ENCODE data around the gene ATP10A. TPM values are rescaled to one million over a fixed set of nuclear protein-coding genes. Genes with fewer than 3 reads are reported as not detected.
"Not testable (repeated sequence)": the region's sequence is repeated elsewhere in the genome, so short reads cannot be mapped to it uniquely, and the experiment has no call there.

The ATP10A gene
- total RNA-seq, 2 experiments from 2014 or later: 0.06 TPM; not detected in 1

- intact Hi-C loops (cut with micrococcal nuclease; ENCODE audit: unreplicated experiment): no loop called here
- no peaks in the 10 kb centered on the region for H4K20me1 ChIP-seq (ENCODE audit: insufficient read depth, low read length)
- ChIA-PET CTCF (ENCODE audit: unreplicated experiment) (no interaction called here), POLR2A (no interaction called here)
- peaks cover 10% of the 10 kb centered on the region for H3K4me1 ChIP-seq (ENCODE audit: insufficient read depth, low read length, poor library complexity, severe bottlenecking)
- H3K79me2 ChIP-seq (ENCODE audit: insufficient read depth, low read depth, low read length): no peaks in the 10 kb centered on the region
- TF ChIP-seq CTCF (conservative IDR thresholded peaks at IDR 0.05; ENCODE audit: low read length): no peak
- no peak for TF ChIP-seq EZH2phosphoT487 (IDR thresholded peaks at IDR 0.05; ENCODE audit: borderline replicate concordance, low read depth, low read length)
- no peak overlapping the region for H3K27ac ChIP-seq (ENCODE audit: low read depth, low read length, poor library complexity, severe bottlenecking)
- H3K9me3 ChIP-seq (ENCODE audit: low read length): no peaks in the 10 kb centered on the region
- no peaks in the 10 kb centered on the region for H3K36me3 ChIP-seq (ENCODE audit: insufficient read depth, low read length)
- no peaks in the 10 kb centered on the region for H3K9me2 ChIP-seq (ENCODE audit: insufficient read depth, low read length)
- no TSS peak for BruUV-seq (replicated peaks)
- no peak overlapping the region for H2AFZ ChIP-seq (ENCODE audit: low read length)
- no peak for DNase-seq (ENCODE audit: low spot score)
- no peak overlapping the region for H3K4me2 ChIP-seq (ENCODE audit: low read length)
- H3K4me3 ChIP-seq (ENCODE audit: low read depth, low read length, poor library complexity, severe bottlenecking): no peak overlapping the region
Measured at GRCh38 chr15:25773248-25773647, 89.9 kb downstream of the ATP10A start.

DNA sequence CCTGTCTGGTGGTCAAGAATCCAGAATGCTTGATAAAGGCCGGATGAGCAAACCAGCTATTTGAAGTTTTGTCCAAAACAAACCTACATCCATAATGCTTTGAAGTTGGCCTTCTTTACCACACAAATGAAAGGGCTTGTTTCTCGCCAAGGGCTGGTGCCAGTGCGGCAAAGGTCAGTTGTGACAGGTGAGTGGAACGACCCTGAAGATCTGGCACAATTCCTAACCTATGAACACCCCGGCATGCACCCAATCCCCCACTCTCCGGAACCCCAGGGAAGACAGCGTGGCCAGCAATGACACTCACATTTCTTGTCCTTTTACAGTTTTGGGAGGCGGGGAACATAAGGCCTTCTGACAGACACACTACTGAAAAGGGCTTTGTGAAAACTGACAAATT, 90.6 kb downstream of the ATP10A start:
- POLR2A ChIA-PET: no interaction called here
- DNase-seq (ENCODE audit: low spot score): no peak
- no peak overlapping the region for H3K27ac ChIP-seq (ENCODE audit: low read depth, low read length, poor library complexity, severe bottlenecking)
- no peaks in the 10 kb centered on the region for H3K9me2 ChIP-seq (ENCODE audit: insufficient read depth, low read length)
- no peak overlapping the region for H2AFZ ChIP-seq (ENCODE audit: low read length)
- peaks cover 10% of the 10 kb centered on the region for H3K4me1 ChIP-seq (ENCODE audit: insufficient read depth, low read length, poor library complexity, severe bottlenecking)
- CTCF ChIA-PET (ENCODE audit: unreplicated experiment): no interaction called here
- H4K20me1 ChIP-seq (ENCODE audit: insufficient read depth, low read length): no peaks in the 10 kb centered on the region
- intact Hi-C loops (cut with micrococcal nuclease; ENCODE audit: unreplicated experiment): no loop called here
- TF ChIP-seq CTCF (conservative IDR thresholded peaks at IDR 0.05; ENCODE audit: low read length) (no peak), EZH2phosphoT487 (IDR thresholded peaks at IDR 0.05; ENCODE audit: borderline replicate concordance, low read depth, low read length) (no peak)
- BruUV-seq (replicated peaks): no TSS peak
- H3K79me2 ChIP-seq (ENCODE audit: insufficient read depth, low read depth, low read length): no peaks in the 10 kb centered on the region
- H3K9me3 ChIP-seq (ENCODE audit: low read length): no peaks in the 10 kb centered on the region
- H3K36me3 ChIP-seq (ENCODE audit: insufficient read depth, low read length): no peaks in the 10 kb centered on the region
- no peak overlapping the region for H3K4me2 ChIP-seq (ENCODE audit: low read length)
- H3K4me3 ChIP-seq (ENCODE audit: low read depth, low read length, poor library complexity, severe bottlenecking): no peak overlapping the region

DNA sequence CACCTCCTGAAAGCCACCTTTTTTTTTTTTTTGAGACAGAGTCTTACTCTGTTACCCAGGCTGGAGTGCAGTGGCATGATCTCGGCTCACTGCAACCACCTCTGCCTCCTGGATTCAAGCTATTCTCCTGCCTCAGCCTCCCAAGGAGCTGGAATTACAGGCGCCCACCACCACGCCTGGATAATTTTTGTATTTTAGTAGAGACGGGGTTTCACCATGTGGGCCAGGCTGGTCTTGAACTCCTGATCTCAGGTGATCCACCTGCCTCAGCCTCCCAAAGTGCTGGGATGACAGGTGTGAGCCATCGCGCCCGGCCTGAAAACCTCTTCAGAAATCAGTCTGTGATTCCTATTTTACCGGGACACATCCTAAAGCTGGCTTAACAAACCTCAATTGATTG, 91.4 kb downstream of the ATP10A start:
- H3K4me1 ChIP-seq (ENCODE audit: insufficient read depth, low read length, poor library complexity, severe bottlenecking); H3K4me2 ChIP-seq (ENCODE audit: low read length); intact Hi-C loops (cut with micrococcal nuclease; ENCODE audit: unreplicated experiment); H3K9me3 ChIP-seq (ENCODE audit: low read length); H3K36me3 ChIP-seq (ENCODE audit: insufficient read depth, low read length); H3K4me3 ChIP-seq (ENCODE audit: low read depth, low read length, poor library complexity, severe bottlenecking); H3K9me2 ChIP-seq (ENCODE audit: insufficient read depth, low read length); H3K27ac ChIP-seq (ENCODE audit: low read depth, low read length, poor library complexity, severe bottlenecking); CTCF ChIA-PET (ENCODE audit: unreplicated experiment); DNase-seq (ENCODE audit: low spot score); BruUV-seq (replicated peaks); H4K20me1 ChIP-seq (ENCODE audit: insufficient read depth, low read length); H3K79me2 ChIP-seq (ENCODE audit: insufficient read depth, low read depth, low read length); H2AFZ ChIP-seq (ENCODE audit: low read length): not testable (repeated sequence)
- POLR2A ChIA-PET: interaction anchor here (0.7 to 1.2 kb wide), 2 partner anchors 21 to 212 kb away, joined by 3 to 5 read pairs; no protein-coding TSS in a partner anchor
